OCI-LY7 (cell line): Measurements from ENCODE around the gene LACTB. TPM values are rescaled to one million over a fixed set of nuclear protein-coding genes. Genes with fewer than 3 reads are reported as not detected.

ENCODE experiments used
- BruUV-seq: library from RNA; stranded (reverse); fragments of 400-500 nt; replicated peaks from 2 replicates; lab custom pipeline; 2021; lab: Mats Ljungman, UMichigan
- CTCF ChIA-PET: fragments of 300-600 bp; sonication (Branson Sonifier 250); formaldehyde crosslinking; loops from one replicate; lab custom pipeline; 2022; ENCODE audit warnings: antibody characterized with exemption; ENCODE audit not compliant: unreplicated experiment; lab: Charles Lee
- POLR2A ChIA-PET: fragments of 300-600 bp; sonication (Branson Sonifier 250); formaldehyde crosslinking; loops from one replicate; lab custom pipeline; 2022; ENCODE audit warnings: antibody characterized with exemption; lab: Charles Lee
- DNase-seq: peaks from one replicate; pipeline ENCODE4 v3.0.0-alpha.2; 2015; ENCODE audit warnings: low spot score
- H2AFZ ChIP-seq: fragments of 200-600 bp; sonication (generic), shearing (Covaris generic); 2 replicates; pipeline ENCODE4 v1.6.1; 2014; ENCODE audit warnings: mild to moderate bottlenecking, antibody characterized with exemption, low read length, moderate library complexity
- H3K27ac ChIP-seq: fragments of 200-600 bp; sonication (generic); 2 replicates; pipeline ENCODE4 v1.5.1; 2014; ENCODE audit warnings: mixed run types, low read depth, mild to moderate bottlenecking, moderate library complexity, low read length, inconsistent platforms; ENCODE audit not compliant: poor library complexity, severe bottlenecking
- H3K36me3 ChIP-seq: fragments of 200-600 bp; sonication (generic); 2 replicates; pipeline ENCODE4 v1.6.1; 2014; ENCODE audit warnings: mild to moderate bottlenecking, antibody characterized with exemption, low read length, moderate library complexity, mixed read lengths; ENCODE audit not compliant: insufficient read depth
- H3K4me1 ChIP-seq: fragments of 200-600 bp; sonication (generic); 2 replicates; pipeline ENCODE4 v1.5.1; 2014; ENCODE audit warnings: mild to moderate bottlenecking, low read length; ENCODE audit not compliant: insufficient read depth, poor library complexity, severe bottlenecking
- H3K4me2 ChIP-seq: fragments of 200-600 bp; sonication (generic); 2 replicates; pipeline ENCODE4 v1.6.1; 2014; ENCODE audit warnings: mild to moderate bottlenecking, low read length
- H3K4me3 ChIP-seq: fragments of 200-600 bp; sonication (generic); 2 replicates; pipeline ENCODE4 v1.5.1; 2014; ENCODE audit warnings: mild to moderate bottlenecking, low read depth, low read length; ENCODE audit not compliant: poor library complexity, severe bottlenecking
- H3K79me2 ChIP-seq: fragments of 200-600 bp; sonication (generic); 2 replicates; pipeline ENCODE4 v1.6.1; 2016; ENCODE audit warnings: low read depth, mild to moderate bottlenecking, low read length, moderate library complexity, mixed read lengths; ENCODE audit not compliant: insufficient read depth
- H3K9me2 ChIP-seq: fragments of 200-600 bp; sonication (generic); 2 replicates; pipeline ENCODE4 v1.6.1; 2016; ENCODE audit warnings: mild to moderate bottlenecking, low read length, mixed read lengths; ENCODE audit not compliant: insufficient read depth
- H3K9me3 ChIP-seq: fragments of 200-600 bp; sonication (generic); 2 replicates; pipeline ENCODE4 v1.6.1; 2014; ENCODE audit warnings: mild to moderate bottlenecking, mixed run types, low read length, mixed read lengths
- H4K20me1 ChIP-seq: fragments of 200-600 bp; sonication (generic); 2 replicates; pipeline ENCODE4 v1.6.1; 2014; ENCODE audit warnings: mild to moderate bottlenecking, antibody characterized with exemption, low read length, moderate library complexity, mixed read lengths; ENCODE audit not compliant: insufficient read depth
- CTCF ChIP-seq: fragments of 200-600 bp; sonication (generic); conservative IDR thresholded peaks from 2 replicates; pipeline ENCODE4 v1.5.1; 2014; ENCODE audit warnings: mild to moderate bottlenecking, antibody characterized with exemption, low read length, moderate library complexity, mixed read lengths
- EZH2phosphoT487 ChIP-seq: fragments of 200-600 bp; sonication (generic); IDR thresholded peaks from 2 replicates; pipeline ENCODE4 v1.6.1; 2018; ENCODE audit warnings: low read depth, borderline replicate concordance, mild to moderate bottlenecking, mixed run types, antibody characterized with exemption, low read length, moderate library complexity, mixed read lengths
- intact Hi-C: fragments of 100-400 bp; cut with micrococcal nuclease; formaldehyde crosslinking; loops from one replicate; pipeline ENCODE4 v1.10.0; 2022; ENCODE audit not compliant: unreplicated experiment
- total RNA-seq, 2 experiments: library from RNA; depleted of rRNA in 1 of 2; stranded (reverse); fragments of >200 nt in 1 of 2; shearing (Covaris generic) in 1 of 2; gene quantifications; 2 replicates each; pipeline ENCODE4 v1.2.3, GENCODE V29; 2014 to 2022

LACTB gene
- total RNA-seq, 2 experiments from 2014 or later: 3.2 to 7.2 TPM

DNA sequence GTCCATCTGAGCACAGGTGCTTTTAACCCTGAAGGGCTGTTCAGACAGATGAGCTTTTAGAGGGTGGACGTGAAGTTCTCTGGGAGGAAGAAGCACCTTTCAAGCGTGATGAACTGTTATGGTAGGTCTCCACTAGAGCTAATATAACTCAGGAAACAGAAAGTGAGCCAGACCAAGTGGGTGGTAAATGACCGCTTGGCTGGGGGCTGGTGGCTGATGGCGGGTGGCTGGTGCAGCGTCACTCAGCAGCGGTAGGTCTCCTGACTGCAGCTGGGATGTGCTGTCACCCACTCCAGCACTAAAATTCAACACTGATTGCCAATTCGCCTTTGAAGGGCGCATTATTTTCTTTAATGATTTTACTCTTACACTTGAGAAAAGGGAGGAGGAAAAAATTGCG, 31.2 kb upstream of the LACTB start:
- no TSS peak for BruUV-seq
- no peak for DNase-seq
- no peaks in the 10 kb centered on the region for H4K20me1 ChIP-seq
- no peak overlapping the region for H2AFZ ChIP-seq
- no peaks in the 10 kb centered on the region for H3K79me2 ChIP-seq
- H3K36me3 ChIP-seq: no peaks in the 10 kb centered on the region
- intact Hi-C loops: loop anchor here (5.0 kb wide), 1 partner anchor 243 kb away; no protein-coding TSS in a partner anchor
- no peak overlapping the region for H3K4me2 ChIP-seq
- H3K9me2 ChIP-seq: no peaks in the 10 kb centered on the region
- H3K4me3 ChIP-seq: no peak overlapping the region
- peaks cover 5% of the 10 kb centered on the region for H3K4me1 ChIP-seq
- H3K9me3 ChIP-seq: no peaks in the 10 kb centered on the region
- no peak for TF ChIP-seq EZH2phosphoT487
- no peak for TF ChIP-seq CTCF
- ChIA-PET POLR2A (no interaction called here), CTCF (no interaction called here)
- H3K27ac ChIP-seq: no peak overlapping the region

DNA sequence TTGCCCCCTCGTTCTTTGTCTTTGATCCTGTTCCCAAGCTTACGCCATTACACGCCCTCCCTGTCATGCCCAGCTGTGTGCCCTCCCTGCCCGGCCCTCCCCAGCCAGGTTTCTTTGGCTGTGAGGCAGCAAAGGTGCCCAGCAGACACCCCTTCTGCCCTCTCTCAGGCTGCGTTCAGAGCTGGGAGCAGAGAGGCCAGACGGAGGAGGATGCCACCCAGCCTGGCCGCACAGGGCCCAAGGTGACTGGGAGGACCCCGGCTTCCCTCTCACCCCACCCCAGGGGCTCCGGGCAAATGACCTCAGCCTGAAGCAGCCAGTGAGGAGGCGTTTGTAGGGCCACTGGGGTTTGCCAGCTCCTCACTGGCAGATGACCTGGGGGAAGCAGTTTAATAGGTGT, 30.8 kb upstream of the LACTB start:
- ChIA-PET POLR2A (interaction anchor here (0.5 kb wide), 1 partner anchor 237 kb away, joined by 3 read pairs; no protein-coding TSS in a partner anchor), CTCF (no interaction called here)
- H3K9me2 ChIP-seq: no peaks in the 10 kb centered on the region
- no peaks in the 10 kb centered on the region for H3K79me2 ChIP-seq
- H3K36me3 ChIP-seq: no peaks in the 10 kb centered on the region
- no peaks in the 10 kb centered on the region for H3K9me3 ChIP-seq
- H4K20me1 ChIP-seq: no peaks in the 10 kb centered on the region
- H3K4me3 ChIP-seq: no peak overlapping the region
- TF ChIP-seq EZH2phosphoT487: no peak
- no peak for TF ChIP-seq CTCF
- no peak overlapping the region for H3K4me2 ChIP-seq
- no TSS peak for BruUV-seq
- no peak overlapping the region for H3K27ac ChIP-seq
- no peak for DNase-seq
- H2AFZ ChIP-seq: no peak overlapping the region
- peaks cover 5% of the 10 kb centered on the region for H3K4me1 ChIP-seq
- intact Hi-C loops: loop anchor here (5.0 kb wide), 1 partner anchor 244 kb away; no protein-coding TSS in a partner anchor

- no peaks in the 10 kb centered on the region for H3K9me2 ChIP-seq
- DNase-seq: no peak
- POLR2A ChIA-PET: interaction anchor here (0.6 kb wide), 2 partner anchors 45 to 82 kb away, joined by 3 read pairs; no protein-coding TSS in a partner anchor
- no peak overlapping the region for H3K27ac ChIP-seq
- no peaks in the 10 kb centered on the region for H3K79me2 ChIP-seq
- no peaks in the 10 kb centered on the region for H3K9me3 ChIP-seq
- intact Hi-C loops: loop anchor here (2.0 to 5.0 kb wide), 4 partner anchors 43 to 309 kb away; no protein-coding TSS in a partner anchor
- H3K4me2 ChIP-seq: no peak overlapping the region
- TF ChIP-seq CTCF: no peak
- no peak for TF ChIP-seq EZH2phosphoT487
- H2AFZ ChIP-seq: no peak overlapping the region
- peaks cover 5% of the 10 kb centered on the region for H3K4me1 ChIP-seq
- H4K20me1 ChIP-seq: no peaks in the 10 kb centered on the region
- H3K4me3 ChIP-seq: no peak overlapping the region
- CTCF ChIA-PET: no interaction called here
- H3K36me3 ChIP-seq: no peaks in the 10 kb centered on the region
- BruUV-seq: no TSS peak
These were observed 29.8 kb upstream of the LACTB start for GRCh38 chr15:63091679-63092446.
